A673 (cell line): ENCODE measurements around the gene MAGI1.

ENCODE experiments used
- CTCF ChIP-seq: fragments of 300-800, 200-600 bp; sonication (generic); conservative IDR thresholded peaks from 2 replicates; pipeline ENCODE4 v1.5.1; 2017; ENCODE audit warnings: low read depth, mild to moderate bottlenecking, antibody characterized with exemption, low read length, moderate library complexity, mixed read lengths
- EZH2 ChIP-seq: fragments of 200-600 bp; sonication (generic); IDR thresholded peaks from 2 replicates; pipeline ENCODE4 v1.6.1; 2017; ENCODE audit warnings: borderline replicate concordance, low read depth, mild to moderate bottlenecking, mixed read lengths, antibody characterized with exemption, low read length; ENCODE audit not compliant: poor library complexity, severe bottlenecking

- no peak for TF ChIP-seq CTCF
- no peak for TF ChIP-seq EZH2
These were observed 433.7 kb downstream of the MAGI1 start for GRCh38 chr3:65604863-65605526.
